Measurements from ENCODE around the gene CEP85L. TPM values are rescaled to one million over a fixed set of nuclear protein-coding genes. Genes with fewer than 3 reads are reported as not detected.
A peak's percentile ranks its signal among the peaks of the same experiment; 100 is the strongest.

Gene CEP85L
- total RNA-seq, 1 donor from 2014 or later: 6.8 TPM

- Mint-ChIP-seq H3K27ac (peak overlapping the region; percentile 21), H3K4me1 (ENCODE audit: low read depth) (no peaks in the 10 kb centered on the region), H3K36me3 (ENCODE audit: insufficient read depth) (no peaks in the 10 kb centered on the region), H3K4me3 (ENCODE audit: low read depth) (no peak overlapping the region), H3K9me3 (ENCODE audit: low read depth) (no peaks in the 10 kb centered on the region), H3K27me3 (no peaks in the 10 kb centered on the region)
- TF ChIP-seq, protein P1, sequence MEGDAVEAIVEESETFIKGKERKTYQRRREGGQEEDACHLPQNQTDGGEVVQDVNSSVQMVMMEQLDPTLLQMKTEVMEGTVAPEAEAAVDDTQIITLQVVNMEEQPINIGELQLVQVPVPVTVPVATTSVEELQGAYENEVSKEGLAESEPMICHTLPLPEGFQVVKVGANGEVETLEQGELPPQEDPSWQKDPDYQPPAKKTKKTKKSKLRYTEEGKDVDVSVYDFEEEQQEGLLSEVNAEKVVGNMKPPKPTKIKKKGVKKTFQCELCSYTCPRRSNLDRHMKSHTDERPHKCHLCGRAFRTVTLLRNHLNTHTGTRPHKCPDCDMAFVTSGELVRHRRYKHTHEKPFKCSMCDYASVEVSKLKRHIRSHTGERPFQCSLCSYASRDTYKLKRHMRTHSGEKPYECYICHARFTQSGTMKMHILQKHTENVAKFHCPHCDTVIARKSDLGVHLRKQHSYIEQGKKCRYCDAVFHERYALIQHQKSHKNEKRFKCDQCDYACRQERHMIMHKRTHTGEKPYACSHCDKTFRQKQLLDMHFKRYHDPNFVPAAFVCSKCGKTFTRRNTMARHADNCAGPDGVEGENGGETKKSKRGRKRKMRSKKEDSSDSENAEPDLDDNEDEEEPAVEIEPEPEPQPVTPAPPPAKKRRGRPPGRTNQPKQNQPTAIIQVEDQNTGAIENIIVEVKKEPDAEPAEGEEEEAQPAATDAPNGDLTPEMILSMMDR (IDR thresholded peaks at IDR 0.05; ENCODE audit: unreplicated experiment): no peak
- DNase-seq (ENCODE audit: low spot score, unreplicated experiment): no peak
Measured at GRCh38 chr6:118685823-118686449, 34.5 kb upstream of the CEP85L start.

- DNase-seq (ENCODE audit: low spot score, unreplicated experiment): no peak
- no peaks in the 10 kb centered on the region for H3K9me3 Mint-ChIP-seq (ENCODE audit: low read depth)
- no peaks in the 10 kb centered on the region for H3K4me1 Mint-ChIP-seq (ENCODE audit: low read depth)
- no peak overlapping the region for H3K27ac Mint-ChIP-seq
- H3K36me3 Mint-ChIP-seq (ENCODE audit: insufficient read depth): no peaks in the 10 kb centered on the region
- no peaks in the 10 kb centered on the region for H3K27me3 Mint-ChIP-seq
- TF ChIP-seq, protein P1 (IDR thresholded peaks at IDR 0.05; ENCODE audit: unreplicated experiment): no peak
- H3K4me3 Mint-ChIP-seq (ENCODE audit: low read depth): no peak overlapping the region
Measured at GRCh38 chr6:118683881-118684872, 32.8 kb upstream of the CEP85L start.

DNA sequence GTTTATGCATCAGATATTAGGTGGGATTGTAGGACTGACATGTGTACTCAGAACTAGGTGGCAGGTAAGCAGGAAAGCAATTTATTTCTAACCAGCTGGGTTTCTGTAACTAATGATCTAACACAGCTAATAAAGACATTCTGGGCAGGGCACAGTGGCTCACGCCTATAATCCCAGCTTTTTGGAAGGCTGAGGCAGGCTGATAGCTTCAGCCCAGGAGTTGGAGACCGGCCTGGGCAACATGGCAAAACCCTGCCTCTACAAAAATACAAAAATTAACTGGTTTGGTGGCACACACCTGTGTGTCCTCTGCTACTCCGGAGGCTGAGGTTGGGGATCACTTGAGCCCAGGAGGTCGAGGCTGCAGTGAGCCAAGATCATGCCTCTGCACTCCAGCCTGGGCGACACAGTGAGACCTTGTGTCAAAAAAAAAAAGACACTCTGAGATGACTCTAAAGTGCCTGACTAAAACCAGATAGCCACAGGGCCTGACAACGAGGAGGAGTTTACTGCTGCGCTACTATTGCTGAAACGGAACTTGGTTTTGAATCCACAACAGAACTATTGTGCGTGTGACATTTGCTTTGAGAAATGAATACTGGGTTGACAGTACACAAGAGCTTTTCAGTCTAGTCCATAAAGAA, 29.2 kb upstream of the CEP85L start:
- Mint-ChIP-seq H3K4me3 (ENCODE audit: low read depth) (no peak overlapping the region), H3K36me3 (ENCODE audit: insufficient read depth) (no peaks in the 10 kb centered on the region), H3K27ac (no peak overlapping the region), H3K4me1 (ENCODE audit: low read depth) (no peaks in the 10 kb centered on the region), H3K27me3 (no peaks in the 10 kb centered on the region), H3K9me3 (ENCODE audit: low read depth) (no peaks in the 10 kb centered on the region)
- DNase-seq (ENCODE audit: low spot score, unreplicated experiment): no peak
- TF ChIP-seq, protein P1 (IDR thresholded peaks at IDR 0.05; ENCODE audit: unreplicated experiment): no peak

GRCh38 chr6:118679327-118679901, 28.0 kb upstream of the CEP85L start:
- H3K27me3 Mint-ChIP-seq: no peaks in the 10 kb centered on the region
- no peak overlapping the region for H3K27ac Mint-ChIP-seq
- no peak for DNase-seq (ENCODE audit: low spot score, unreplicated experiment)
- no peaks in the 10 kb centered on the region for H3K36me3 Mint-ChIP-seq (ENCODE audit: insufficient read depth)
- no peaks in the 10 kb centered on the region for H3K4me1 Mint-ChIP-seq (ENCODE audit: low read depth)
- TF ChIP-seq, protein P1 (IDR thresholded peaks at IDR 0.05; ENCODE audit: unreplicated experiment): no peak
- H3K4me3 Mint-ChIP-seq (ENCODE audit: low read depth): no peak overlapping the region
- no peaks in the 10 kb centered on the region for H3K9me3 Mint-ChIP-seq (ENCODE audit: low read depth)

DNA sequence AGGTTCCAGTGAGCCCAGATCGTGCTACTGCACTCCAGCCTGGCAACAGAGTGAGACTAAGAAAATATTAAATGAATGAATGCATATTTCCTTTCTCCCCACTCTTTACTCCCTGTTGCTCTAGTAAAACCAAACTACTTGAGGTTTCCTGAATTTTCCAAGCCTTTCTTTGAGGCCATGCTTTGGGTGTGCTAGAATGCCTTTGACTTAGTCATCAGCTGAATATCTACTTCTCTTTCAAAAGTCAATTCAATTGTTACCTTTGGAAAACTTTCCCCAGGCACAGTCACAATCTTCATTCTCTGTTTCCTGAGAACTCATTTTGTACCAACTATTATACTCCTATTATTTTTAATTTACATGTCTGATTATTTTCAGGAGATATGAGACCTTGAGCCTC, 27.5 kb upstream of the CEP85L start:
- Mint-ChIP-seq H3K36me3 (ENCODE audit: insufficient read depth) (no peaks in the 10 kb centered on the region), H3K27ac (no peak overlapping the region), H3K9me3 (ENCODE audit: low read depth) (no peaks in the 10 kb centered on the region), H3K4me1 (ENCODE audit: low read depth) (no peaks in the 10 kb centered on the region), H3K4me3 (ENCODE audit: low read depth) (no peak overlapping the region), H3K27me3 (no peaks in the 10 kb centered on the region)
- TF ChIP-seq, protein P1 (IDR thresholded peaks at IDR 0.05; ENCODE audit: unreplicated experiment): no peak
- no peak for DNase-seq (ENCODE audit: low spot score, unreplicated experiment)
